Natural killer cell (primary cell): ENCODE measurements around the gene TTC21A. TPM values are rescaled to one million over a fixed set of nuclear protein-coding genes. Genes with fewer than 3 reads are reported as not detected.
A peak's percentile ranks its signal among the peaks of the same experiment; 100 is the strongest.

Experiments
- ATAC-seq, 3 donors: fragments of 150-1000 bp in 2 of 3; fragments of 200-7000 bp in 1 of 3; cut with Tn5 transposase; 1 replicate in 1 of 3; 2 replicates in 2 of 3; pipeline ENCODE4 v1.10.0; 2021; ENCODE audit warnings: mild to moderate bottlenecking in 2 of 3, moderate library complexity in 2 of 3
- DNase-seq, 2 donors: peaks; one replicate each; pipeline versions ENCODE4 v3.0.0 to v3.0.0-alpha.2; 2013 to 2021; ENCODE audit warnings: mixed read lengths in 1 of 2
- H3K27ac ChIP-seq: one replicate; pipeline ENCODE4 v1.5.1; 2013; ENCODE audit warnings: mild to moderate bottlenecking, low read length
- H3K27me3 ChIP-seq: one replicate; pipeline ENCODE4 v1.6.1; 2013; ENCODE audit warnings: low read length; ENCODE audit not compliant: control insufficient read depth, insufficient read depth
- H3K36me3 ChIP-seq: one replicate; pipeline ENCODE4 v1.6.1; 2013; ENCODE audit warnings: low read length; ENCODE audit not compliant: control insufficient read depth, insufficient read depth
- H3K4me1 ChIP-seq: one replicate; pipeline ENCODE4 v1.6.1; 2013; ENCODE audit warnings: low read length; ENCODE audit not compliant: control insufficient read depth, insufficient read depth
- H3K4me3 ChIP-seq: one replicate; pipeline ENCODE4 v1.5.1; 2013; ENCODE audit warnings: low read length
- H3K9me3 ChIP-seq: one replicate; pipeline ENCODE4 v1.6.1; 2013; ENCODE audit warnings: low read length; ENCODE audit not compliant: control insufficient read depth, insufficient read depth
- H3K27ac Mint-ChIP-seq, 2 donors: one replicate each; pipeline ENCODE4 v1.8.0; 2022; ENCODE audit warnings: mild to moderate bottlenecking in 2 of 2, mixed read lengths in 2 of 2, moderate library complexity in 1 of 2
- H3K27me3 Mint-ChIP-seq, 2 donors: one replicate each; pipeline ENCODE4 v1.8.0; 2022; ENCODE audit warnings: low read depth in 2 of 2, mixed read lengths in 2 of 2
- H3K36me3 Mint-ChIP-seq: one replicate; pipeline ENCODE4 v1.8.0; 2022; ENCODE audit warnings: mixed read lengths
- H3K4me1 Mint-ChIP-seq, 2 donors: one replicate each; pipeline ENCODE4 v1.8.0; 2022; ENCODE audit warnings: mixed read lengths in 2 of 2
- H3K4me3 Mint-ChIP-seq: one replicate; pipeline ENCODE4 v1.8.0; 2022; ENCODE audit warnings: mild to moderate bottlenecking, moderate library complexity, mixed read lengths
- H3K9me3 Mint-ChIP-seq, 2 donors: one replicate each; pipeline ENCODE4 v1.8.0; 2022; ENCODE audit warnings: mixed read lengths in 2 of 2
- WGBS: methylation state at CpG from one replicate; pipeline ENCODE4 v1.1.7; 2013; ENCODE audit warnings: missing lambda C conversion rate; ENCODE audit not compliant: insufficient coverage; 5-methylcytosine and 5-hydroxymethylcytosine counted together
- intact Hi-C: fragments of 100-400 bp; cut with micrococcal nuclease; formaldehyde crosslinking; loops from one replicate; pipeline ENCODE4 v1.14.2; 2022
- total RNA-seq, 4 donors: library from RNA; stranded (reverse); fragments of 120-200 nt in 1 of 4; gene quantifications; one replicate each; pipeline versions ENCODE4 v1.2.3 to v1.2.4, GENCODE V29; 2013 to 2022
- TF ChIP-seq, protein P1 (sequence below): fragments of 200-600 bp; IDR thresholded peaks from one replicate; pipeline ENCODE4 v1.8.0; 2022; ENCODE audit warnings: antibody characterized with exemption

Gene TTC21A
- total RNA-seq, 3 donors from 2014 or later (not counting 1 experiment from before 2014, with no cell fraction given), result 2.1 to 3.9 (median 2.4) TPM

DNA sequence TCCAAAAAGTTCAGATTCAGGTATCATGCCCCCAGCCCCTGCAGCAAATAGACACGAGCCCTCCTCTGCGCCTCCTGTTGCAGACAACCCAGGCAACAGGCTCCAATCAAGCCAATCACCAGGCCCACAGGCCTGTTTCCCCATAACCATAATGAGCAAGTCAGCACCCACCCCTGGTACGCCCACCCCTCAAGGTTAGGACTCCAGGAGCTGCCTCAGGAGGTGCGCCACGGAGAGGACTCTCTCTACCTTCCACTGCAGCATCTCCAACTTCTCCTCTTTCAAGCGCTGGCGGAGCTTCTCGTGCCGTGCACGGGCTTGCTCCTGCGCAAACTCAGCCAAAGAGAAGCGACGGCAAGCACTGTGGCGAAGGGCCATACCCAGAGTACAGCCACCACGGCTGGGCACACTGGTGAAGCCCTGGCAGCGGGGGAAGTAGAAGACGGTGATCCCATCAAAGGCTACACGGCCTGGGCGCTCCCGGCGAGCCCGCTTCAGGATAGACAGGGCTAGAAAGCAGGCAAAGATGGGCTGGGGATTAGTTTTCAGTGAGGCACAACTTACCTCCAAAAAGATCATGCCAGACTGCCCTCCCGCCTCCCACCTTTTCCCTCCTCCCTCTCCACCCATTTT lies 37.4 kb downstream of the TTC21A start:
- Mint-ChIP-seq H3K4me3 (peak overlapping the region; percentile 65), H3K4me1 (peaks cover 48 to 60% of the 10 kb centered on the region in 2 donors), H3K36me3 (peaks cover 12% of the 10 kb centered on the region), H3K27me3 (no peaks in the 10 kb centered on the region), H3K27ac (peak overlapping the region; percentile 48 to 72), H3K9me3 (no peaks in the 10 kb centered on the region)
- Histone ChIP-seq H3K4me3 (no peak overlapping the region), H3K9me3 (no peaks in the 10 kb centered on the region), H3K4me1 (peaks cover 54% of the 10 kb centered on the region), H3K27me3 (no peaks in the 10 kb centered on the region), H3K27ac (no peak overlapping the region), H3K36me3 (peaks cover 51% of the 10 kb centered on the region)
- TF ChIP-seq, protein P1, sequence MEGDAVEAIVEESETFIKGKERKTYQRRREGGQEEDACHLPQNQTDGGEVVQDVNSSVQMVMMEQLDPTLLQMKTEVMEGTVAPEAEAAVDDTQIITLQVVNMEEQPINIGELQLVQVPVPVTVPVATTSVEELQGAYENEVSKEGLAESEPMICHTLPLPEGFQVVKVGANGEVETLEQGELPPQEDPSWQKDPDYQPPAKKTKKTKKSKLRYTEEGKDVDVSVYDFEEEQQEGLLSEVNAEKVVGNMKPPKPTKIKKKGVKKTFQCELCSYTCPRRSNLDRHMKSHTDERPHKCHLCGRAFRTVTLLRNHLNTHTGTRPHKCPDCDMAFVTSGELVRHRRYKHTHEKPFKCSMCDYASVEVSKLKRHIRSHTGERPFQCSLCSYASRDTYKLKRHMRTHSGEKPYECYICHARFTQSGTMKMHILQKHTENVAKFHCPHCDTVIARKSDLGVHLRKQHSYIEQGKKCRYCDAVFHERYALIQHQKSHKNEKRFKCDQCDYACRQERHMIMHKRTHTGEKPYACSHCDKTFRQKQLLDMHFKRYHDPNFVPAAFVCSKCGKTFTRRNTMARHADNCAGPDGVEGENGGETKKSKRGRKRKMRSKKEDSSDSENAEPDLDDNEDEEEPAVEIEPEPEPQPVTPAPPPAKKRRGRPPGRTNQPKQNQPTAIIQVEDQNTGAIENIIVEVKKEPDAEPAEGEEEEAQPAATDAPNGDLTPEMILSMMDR, result no peak
- ATAC-seq (no peak), DNase-seq (no peak)
- intact Hi-C loops, result no loop called here
- 96% methylated on average over 22 of the region's 23 CpGs for WGBS

DNA sequence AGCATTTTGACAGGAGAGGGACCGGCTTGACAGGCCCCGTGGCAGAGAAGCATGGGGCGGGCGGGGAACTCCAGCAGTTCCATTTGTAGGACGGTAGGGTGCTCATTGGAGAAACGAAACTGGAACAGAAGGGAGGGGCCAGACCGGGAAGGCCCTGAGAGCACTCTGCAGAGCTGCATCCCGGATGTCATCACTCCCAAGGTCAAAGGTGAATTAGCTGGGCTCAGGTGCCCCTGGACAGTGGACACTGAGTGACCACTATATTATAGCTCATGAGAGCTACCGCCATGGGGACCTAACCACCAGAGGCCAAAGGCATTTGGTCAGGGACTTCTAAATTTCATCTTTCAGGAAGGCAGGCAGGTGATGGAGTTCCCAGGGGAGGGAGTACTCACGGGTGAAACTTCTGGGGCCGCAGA lies 38.6 kb downstream of the TTC21A start:
- H3K36me3 Mint-ChIP-seq, result peaks cover 6% of the 10 kb centered on the region
- H3K27me3 Mint-ChIP-seq, result no peaks in the 10 kb centered on the region
- peaks cover 51% of the 10 kb centered on the region for H3K36me3 ChIP-seq
- peak in 1 of 2 donors; percentile 28 for DNase-seq
- H3K27me3 ChIP-seq, result no peaks in the 10 kb centered on the region
- peak overlapping the region; percentile 97 to 99 for H3K27ac Mint-ChIP-seq
- H3K4me3 Mint-ChIP-seq, result peak overlapping the region; percentile 79
- intact Hi-C loops, result no loop called here
- H3K4me3 ChIP-seq, result no peak overlapping the region
- no peak for ATAC-seq
- TF ChIP-seq, protein P1, result no peak
- peaks cover 56 to 65% of the 10 kb centered on the region in 2 donors for H3K4me1 Mint-ChIP-seq
- peaks cover 65% of the 10 kb centered on the region for H3K4me1 ChIP-seq
- no peaks in the 10 kb centered on the region for H3K9me3 ChIP-seq
- 76% methylated on average over 11 of the region's 11 CpGs for WGBS
- no peaks in the 10 kb centered on the region for H3K9me3 Mint-ChIP-seq
- no peak overlapping the region for H3K27ac ChIP-seq

DNA sequence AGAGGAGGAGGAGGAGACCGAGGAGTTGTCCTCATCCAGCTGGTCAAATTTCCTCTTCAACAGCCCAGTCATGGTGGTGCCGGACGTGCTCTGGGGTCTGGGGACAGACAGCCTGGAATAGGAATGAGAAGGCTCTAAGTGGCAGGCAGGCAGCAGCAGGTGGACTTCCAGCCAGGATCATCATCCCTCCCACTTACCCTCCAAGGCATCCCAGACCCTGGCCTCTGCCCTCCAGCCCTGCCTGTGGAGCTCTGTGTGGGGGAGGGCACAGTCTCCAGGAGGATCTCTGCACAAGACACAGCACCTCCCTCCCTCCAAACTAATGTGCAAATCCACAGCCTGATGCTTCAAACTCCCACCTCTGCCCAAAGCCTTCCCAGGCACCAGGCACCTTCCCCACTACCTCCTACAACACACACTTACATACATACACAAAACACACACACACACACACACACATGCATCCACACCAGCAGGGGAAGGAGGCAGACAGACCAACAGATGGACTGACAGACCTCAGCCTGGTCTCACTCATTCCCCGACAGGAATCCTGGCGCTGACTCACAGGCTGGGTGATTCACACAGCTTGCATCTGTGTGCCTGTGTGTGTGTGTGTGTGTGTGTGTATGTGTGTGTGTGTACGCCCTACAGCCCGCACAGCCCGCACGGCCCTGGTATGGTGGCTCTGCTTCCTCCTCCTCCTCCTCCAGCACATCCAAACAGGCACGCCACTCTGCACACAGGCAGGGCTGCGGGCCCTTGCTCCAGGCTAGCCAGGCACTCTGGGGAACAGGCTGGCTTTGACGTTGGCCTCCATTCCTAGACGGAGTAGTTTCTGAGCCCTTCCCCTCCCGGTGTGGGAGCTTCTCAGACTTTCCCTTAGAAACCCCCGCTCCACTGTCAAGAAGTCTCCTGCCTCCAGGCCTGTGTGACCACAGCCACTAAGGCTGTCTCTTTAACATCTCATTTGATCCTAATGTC lies 39.4 kb downstream of the TTC21A start:
- no peaks in the 10 kb centered on the region for H3K9me3 ChIP-seq
- Mint-ChIP-seq H3K27me3 (no peaks in the 10 kb centered on the region), H3K36me3 (peaks cover 6% of the 10 kb centered on the region), H3K4me3 (peak overlapping the region; percentile 96), H3K27ac (peak overlapping the region; percentile 97 to 99), H3K9me3 (no peaks in the 10 kb centered on the region), H3K4me1 (peaks cover 64 to 67% of the 10 kb centered on the region in 2 donors)
- WGBS, result 24% methylated on average over 10 of the region's 15 CpGs
- peak overlapping the region; percentile 68 for H3K27ac ChIP-seq
- TF ChIP-seq, protein P1, result no peak
- H3K36me3 ChIP-seq, result peaks cover 44% of the 10 kb centered on the region
- H3K27me3 ChIP-seq, result no peaks in the 10 kb centered on the region
- ATAC-seq (peak; percentile 36 to 58 (median 41)), DNase-seq (peak; percentile 64 to 68)
- H3K4me3 ChIP-seq, result no peak overlapping the region
- peaks cover 65% of the 10 kb centered on the region for H3K4me1 ChIP-seq
- intact Hi-C loops, result no loop called here
